ENCODE measurements around the gene MYH10.

The MYH10 gene

DNA sequence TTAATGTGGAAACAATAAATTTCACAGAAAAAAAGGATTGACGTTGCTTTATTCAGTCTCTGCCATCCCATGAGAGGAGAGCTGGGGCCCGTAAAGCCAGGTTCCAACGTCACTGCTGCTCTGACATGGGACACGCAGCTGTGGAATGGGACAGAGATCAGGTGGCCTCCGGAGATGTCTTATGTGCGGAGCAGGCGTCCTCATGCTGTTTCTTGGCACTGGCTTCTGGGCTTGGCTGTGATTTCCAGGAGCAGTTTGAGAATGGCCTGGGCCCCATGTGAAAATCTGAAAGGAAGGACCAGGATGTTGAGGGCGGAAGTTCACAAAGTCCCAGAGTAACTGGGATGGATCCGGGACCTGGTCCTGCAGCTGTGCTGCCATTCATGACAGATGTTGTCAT is 162.4 kb downstream of the MYH10 start:
- no peak for DNase-seq

DNA sequence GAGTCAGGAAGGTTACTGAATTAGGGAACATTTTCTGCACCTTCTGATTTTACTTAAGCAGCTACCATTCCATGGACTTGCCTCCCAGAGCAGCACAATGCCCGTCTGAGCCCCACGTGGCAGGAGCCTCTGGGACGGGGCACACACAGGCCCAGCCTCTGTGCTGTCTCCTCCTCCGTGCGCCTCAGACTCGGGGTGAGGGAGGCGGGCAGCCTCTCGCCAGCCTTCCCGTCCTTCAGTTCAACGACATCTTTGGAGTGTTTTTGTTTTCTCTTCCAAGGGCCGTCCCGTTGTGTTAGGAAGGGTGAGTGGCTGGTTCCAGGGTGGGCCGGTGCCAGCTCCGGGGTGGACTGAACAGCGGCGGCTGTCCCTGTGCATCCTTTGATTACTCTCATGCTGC is 163.0 kb downstream of the MYH10 start:
- no peak for DNase-seq

GRCh38 chr17:8466873-8467272 is 163.7 kb downstream of the MYH10 start:
- DNase-seq: no peak

GRCh38 chr17:8466456-8466855 is 164.1 kb downstream of the MYH10 start:
- no peak for DNase-seq

GRCh38 chr17:8465759-8466158 is 164.8 kb downstream of the MYH10 start:
- DNase-seq: no peak

DNA sequence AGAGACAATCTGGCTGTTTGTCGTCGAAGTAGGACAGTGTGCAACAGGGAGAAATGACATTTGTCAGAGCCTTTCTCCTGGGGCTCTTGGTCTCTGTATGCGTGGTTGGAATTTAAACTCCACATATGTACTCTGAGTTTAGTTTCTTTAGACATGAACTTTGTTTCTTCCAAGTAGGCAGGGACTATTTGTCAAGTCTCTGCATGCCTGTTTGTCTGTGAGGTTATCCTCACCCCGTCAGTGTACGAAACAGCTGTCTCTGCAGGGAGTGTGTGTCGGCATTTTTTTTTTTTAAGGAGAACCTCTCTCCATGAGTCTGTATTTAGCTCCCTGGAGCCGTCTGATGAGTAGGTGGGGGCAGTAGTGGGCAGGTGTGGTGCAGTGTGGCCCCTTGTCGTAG is 165.2 kb downstream of the MYH10 start:
- DNase-seq: no peak

DNA sequence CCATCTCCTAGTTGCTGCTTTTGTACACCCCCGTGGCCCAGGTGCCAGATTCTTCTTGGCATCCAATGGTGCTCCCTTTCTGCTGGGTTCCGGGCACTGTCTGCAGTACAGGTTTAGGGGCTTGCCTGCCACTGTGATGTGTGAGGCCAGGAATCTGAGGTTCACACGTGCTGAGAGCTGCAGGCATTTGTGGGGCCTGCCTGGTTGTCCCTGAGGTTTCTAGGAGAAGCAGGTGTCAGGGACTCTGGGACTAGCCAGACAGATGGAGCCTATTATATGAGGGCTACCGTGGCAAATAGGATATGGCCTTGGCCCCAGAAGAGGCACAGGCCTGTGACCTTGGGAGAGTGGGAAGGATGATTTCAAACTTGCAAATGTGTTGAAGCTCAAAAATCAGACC is 165.6 kb downstream of the MYH10 start:
- DNase-seq: no peak

- DNase-seq: no peak
Measured at GRCh38 chr17:8463099-8463498, 167.4 kb downstream of the MYH10 start.

DNA sequence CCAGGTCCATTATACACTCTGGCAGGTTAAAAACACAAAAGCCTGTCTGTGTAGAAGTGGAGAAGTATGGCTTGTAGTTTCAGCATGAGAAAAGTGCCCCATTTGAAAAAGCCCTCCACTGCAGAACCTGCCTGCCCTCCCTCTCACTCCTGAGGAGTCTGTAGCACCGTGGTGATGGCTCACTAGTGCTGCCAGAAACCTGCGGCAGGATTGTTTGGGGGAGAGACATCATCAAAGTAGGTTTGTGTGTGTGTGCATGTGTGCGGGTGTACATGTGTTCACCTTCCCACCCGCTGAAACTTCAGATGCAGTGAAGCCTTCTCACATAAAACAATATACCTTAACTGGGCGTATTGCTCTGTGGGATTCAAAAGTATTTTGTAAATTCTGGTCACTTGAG is 168.0 kb downstream of the MYH10 start:
- DNase-seq: no peak

- no peak for DNase-seq
Measured at GRCh38 chr17:8459831-8460230, 170.7 kb downstream of the MYH10 start.

GRCh38 chr17:8459107-8459506 is 171.4 kb downstream of the MYH10 start:
- DNase-seq: no peak

- no peak for DNase-seq
Measured at GRCh38 chr17:8458128-8458527, 172.4 kb downstream of the MYH10 start.

DNA sequence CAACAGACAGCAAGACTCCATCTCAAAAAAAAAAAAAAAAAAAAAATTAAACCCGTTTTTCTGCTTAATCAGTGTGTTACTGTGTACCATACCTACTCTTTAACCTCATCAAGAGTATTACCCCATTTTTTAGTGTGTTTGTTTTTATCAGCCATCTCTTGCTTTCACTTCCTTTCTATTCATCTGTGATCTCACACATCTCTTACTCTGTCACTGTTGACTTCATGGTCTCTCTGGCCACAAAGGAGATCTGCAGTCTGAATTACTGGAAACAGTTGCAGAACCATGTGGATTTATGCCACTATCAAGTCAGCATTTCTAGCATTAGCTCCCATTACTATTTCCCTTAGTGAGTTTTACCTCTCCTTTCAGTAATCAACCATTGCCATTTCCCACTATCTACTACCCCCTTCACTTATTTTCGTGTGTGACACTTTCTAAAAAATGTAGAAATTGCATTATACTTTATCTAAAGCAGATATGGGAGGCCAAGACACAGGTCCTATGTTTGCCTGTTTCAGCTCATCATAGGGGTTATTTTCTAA is 174.8 kb downstream of the MYH10 start:
- DNase-seq: no peak

DNA sequence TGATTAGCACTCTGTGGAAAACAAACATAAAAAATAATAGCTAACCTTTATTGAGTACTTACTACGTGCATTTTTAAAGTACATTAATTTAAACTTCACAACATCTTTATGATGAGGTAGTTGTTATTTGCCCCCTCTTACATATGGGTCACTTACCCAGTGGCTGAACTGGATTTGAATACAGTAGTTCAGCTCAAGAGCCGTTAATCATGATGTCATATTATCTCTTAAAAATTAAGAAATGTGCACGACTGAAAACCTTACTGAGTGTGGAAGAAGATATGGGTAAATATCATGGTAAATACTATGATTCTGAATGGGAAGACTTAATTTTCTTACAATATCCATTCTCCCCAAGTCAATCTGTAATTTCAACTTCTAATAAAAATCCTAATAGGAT is 177.2 kb downstream of the MYH10 start:
- DNase-seq: no peak

DNA sequence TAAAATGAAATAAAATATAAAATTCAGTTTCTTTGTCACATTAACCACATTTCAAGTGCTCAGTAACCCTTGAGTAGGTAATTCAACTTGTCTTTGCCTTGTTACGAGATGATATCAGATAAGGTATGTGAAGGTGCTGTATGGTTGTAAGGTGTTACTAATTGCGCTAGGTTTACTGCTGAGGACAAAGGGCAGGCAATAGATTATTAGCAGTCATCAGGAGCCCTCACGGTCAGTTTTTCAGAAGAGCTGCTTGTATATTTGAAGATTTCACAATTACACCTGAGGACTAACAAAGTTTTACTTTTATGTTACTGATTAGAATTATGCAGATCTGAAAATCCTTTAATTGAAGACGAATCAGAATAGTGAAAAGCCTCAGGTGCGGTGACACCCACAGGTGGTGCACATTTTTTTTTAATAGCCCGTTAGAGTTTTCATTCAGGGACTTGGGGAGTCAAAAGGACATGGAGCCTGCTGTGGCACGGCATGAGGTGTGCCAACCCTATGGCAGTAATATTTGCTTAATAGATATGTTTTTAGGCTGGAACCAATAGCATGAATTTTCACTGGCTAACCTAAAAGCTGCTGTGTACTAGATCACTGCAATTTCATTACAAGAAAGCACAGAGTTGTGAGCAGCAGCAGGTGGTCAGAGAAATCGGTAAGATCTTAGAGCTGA is 178.5 kb downstream of the MYH10 start:
- DNase-seq: no peak

DNA sequence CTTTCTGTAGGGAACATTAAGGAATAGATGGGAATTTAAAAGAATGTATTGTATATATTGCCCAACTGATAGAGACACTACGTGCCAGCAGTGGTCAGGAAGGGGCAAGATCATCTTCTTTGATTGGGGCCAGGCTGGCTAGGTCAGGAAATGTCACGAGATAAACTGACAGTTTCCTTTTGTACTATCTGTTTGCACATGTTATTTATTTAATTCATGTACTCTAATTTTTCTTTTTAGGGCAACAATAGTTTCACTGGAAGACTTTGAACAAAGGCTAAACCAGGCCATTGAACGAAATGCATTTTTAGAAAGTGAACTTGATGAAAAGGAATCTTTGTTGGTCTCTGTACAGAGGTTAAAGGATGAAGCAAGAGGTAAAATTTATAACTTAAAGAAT is 182.2 kb downstream of the MYH10 start:
- no peak for DNase-seq

DNA sequence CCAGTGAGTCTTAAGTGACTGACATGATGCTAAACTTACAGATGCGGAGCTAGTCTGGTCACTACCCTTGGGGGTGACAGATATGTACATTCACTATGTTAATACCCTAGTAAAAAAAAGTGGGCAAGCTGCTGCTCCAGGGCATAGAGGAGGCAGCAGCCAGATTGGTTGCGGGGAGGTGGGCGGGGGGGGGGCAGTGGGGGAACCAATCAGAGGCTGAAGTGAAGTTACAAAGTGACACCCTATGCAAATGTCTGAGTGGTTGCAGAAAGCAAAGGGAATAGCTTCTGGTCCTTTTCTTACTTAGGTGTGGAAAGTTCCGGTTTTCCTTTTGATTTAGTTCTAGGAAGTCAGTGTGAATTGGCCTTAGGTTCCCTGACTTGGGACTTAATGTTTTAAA is 182.7 kb downstream of the MYH10 start:
- no peak for DNase-seq

- no peak for DNase-seq
Measured at GRCh38 chr17:8445536-8445935, 185.0 kb downstream of the MYH10 start.

GRCh38 chr17:8444494-8444893 is 186.0 kb downstream of the MYH10 start:
- no peak for DNase-seq

DNA sequence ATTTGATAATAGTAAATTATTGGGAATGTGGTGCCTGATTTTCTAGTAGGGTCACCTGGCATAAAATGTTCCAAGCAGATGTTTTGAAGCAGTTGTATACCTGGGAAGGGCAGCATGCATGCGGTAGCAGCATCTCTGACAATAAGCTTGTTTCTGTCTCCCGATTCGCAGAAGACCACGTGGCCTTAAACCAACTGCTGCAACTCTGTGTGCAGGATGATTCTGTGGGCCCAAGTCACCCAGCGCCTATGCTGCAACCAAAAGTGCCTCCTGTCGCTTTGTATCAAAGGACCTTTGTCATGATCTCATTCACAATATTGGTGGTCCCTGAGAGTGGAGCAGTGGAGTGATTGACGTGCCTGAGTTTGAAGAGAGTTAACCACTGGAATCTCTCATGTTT is 186.8 kb downstream of the MYH10 start:
- DNase-seq: no peak

- no peak for DNase-seq
Measured at GRCh38 chr17:8442310-8442709, 188.2 kb downstream of the MYH10 start.

DNA sequence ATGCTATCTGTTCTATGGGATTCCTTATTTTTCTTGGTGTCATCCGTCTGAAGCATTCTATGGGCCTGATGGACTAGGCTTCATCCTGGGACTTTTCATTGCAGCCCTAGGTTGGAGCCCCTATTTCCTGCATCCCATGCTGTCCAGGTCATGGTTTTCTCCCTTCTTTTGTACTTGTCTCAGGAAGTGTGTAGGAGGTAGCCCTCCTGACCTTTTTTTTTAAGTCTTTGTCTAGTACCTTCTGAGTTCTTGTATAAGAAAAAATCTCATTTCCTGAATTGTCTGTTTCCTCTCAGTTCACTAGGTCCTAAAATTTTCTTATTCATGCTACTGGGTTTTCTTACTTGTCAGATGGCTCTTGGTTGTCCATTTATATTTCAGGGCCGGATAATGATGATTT is 188.8 kb downstream of the MYH10 start:
- no peak for DNase-seq

- DNase-seq: no peak
Measured at GRCh38 chr17:8439681-8440080, 190.8 kb downstream of the MYH10 start.

- DNase-seq: no peak
Measured at GRCh38 chr17:8438441-8438840, 192.1 kb downstream of the MYH10 start.

GRCh38 chr17:8436844-8437171 is 193.7 kb downstream of the MYH10 start:
- DNase-seq: no peak

Data from Kasumi-1 (cell line).